Fibroblast of skin of right quadriceps (primary cell): ENCODE results near the gene CEMP1.
A peak's percentile ranks its signal among the peaks of the same experiment; 100 is the strongest.

Experiments used
- DNase-seq: peaks from one replicate; pipeline ENCODE4 v3.0.0-alpha.2; 2013

The CEMP1 gene

GRCh38 chr16:2518823-2519710 lies 12.1 kb downstream of the CEMP1 start:
- DNase-seq = no peak

DNA sequence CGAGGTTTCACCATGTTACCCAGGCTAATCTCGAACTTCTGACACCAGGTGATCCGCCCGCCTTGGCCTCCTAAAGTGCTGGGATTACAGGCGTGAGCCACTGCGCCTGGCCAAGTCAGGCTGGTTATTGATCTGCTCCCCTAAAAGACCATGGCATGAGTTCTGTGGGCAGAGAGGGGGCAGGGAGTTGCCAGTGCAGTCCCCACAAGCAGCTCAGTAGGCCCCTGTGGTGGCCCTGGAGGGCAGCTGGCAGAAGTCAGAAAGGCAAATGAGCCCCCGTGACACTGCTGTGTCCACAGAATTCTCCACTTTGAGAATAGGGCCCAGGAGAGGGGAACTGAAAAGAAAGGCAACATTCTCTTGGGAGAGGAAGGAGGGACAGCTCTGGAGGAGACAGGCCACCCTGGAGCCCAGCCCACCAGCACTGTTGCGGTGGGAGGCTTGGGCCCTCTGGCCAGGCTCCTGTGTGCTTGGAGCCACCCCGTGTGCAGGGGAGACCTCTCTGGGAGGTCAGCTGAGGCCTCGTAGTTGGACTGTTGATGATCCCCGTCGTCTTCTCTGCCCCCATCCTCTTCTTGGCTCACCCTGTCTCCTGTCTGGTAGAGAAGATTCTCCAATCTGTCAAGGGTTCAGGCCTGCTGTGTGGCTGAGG lies 13.1 kb downstream of the CEMP1 start:
- no peak for DNase-seq

DNA sequence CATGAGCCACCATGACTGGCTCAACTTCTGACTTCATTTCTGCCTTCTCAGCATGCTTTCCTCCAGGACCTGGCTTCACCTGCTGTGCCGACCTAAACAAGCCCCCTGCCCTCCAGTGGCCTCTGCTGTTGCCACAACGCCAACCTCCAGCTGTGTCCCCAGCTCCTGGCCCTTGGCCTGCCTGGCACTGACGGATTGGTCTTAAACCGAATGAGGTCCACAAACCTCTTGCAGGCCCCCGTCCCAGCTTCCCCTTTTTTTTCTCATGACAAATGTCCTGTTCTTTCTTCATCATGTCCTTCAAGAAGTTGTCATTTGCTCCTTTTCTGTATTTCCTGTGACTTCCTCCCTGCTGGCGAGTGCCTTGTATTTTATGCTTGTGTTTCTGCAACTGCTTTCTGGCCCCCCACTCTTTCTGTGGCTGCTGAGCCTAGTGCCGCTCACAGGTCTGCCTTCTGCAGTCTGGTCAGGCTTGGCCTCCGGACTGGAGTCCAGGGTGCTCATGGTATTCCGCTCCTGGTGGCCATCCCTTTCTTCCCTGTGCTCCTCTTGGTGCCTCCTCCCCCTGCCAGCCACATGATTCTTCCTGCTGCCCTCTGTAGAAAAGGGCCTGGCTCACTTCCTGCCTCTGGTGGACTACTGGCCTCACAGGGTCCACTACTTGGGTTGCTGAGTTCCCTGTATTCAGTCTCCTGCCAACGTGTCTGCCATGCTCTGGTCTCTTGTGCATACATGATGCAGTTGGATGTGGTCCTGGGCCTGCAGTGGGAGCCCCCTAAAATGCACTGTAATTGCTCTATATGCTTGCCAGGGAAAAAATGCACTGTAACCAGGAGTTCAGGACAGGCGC lies 14.6 kb downstream of the CEMP1 start:
- no peak for DNase-seq

- no peak for DNase-seq
Measured at GRCh38 chr16:2515180-2515851, 15.9 kb downstream of the CEMP1 start.

- DNase-seq = no peak
Measured at GRCh38 chr16:2514333-2515179, 16.7 kb downstream of the CEMP1 start.

DNA sequence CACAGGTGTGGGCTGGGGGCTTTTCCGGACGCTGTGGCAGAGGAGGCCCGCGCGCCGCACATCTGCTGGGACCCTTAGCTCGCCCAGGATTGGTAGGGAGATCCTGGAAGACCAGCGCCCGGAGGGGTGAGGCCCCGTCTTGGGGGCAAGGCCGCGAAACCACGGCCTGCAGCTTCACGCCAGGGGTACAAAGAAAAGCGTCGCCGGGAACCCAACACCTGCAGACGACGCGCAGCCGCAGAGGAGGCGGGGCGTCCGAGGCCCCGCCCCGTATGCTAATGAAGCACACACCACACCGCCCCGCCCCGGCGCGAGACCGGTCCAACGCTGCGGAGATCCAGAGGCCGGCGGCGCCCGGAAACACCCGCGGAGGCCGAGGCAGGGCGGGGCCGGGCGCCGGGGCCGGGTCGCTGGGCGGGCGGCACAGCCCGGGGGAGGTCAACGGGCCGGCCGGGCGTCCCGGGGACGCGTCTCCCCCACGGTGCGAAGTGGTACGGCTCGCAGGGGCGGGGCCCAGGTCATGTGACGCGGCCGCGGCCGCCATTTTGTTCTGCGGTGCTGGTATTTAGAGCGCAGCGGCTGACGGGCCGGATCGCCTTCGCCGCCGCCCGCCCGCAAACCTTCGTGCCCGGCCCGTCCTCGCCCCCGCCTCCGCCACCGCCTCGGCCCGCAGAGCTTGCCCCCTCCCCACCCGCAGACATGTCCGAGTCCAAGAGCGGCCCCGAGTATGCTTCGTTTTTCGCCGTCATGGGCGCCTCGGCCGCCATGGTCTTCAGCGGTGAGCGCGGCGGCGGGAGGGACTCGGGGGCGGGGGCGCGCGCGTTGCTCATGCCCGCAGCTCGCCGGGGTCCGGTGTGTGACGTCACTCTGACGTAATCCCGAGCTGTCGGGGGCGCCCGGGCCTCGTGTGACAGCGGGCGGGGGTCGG lies 17.5 kb downstream of the CEMP1 start, which contains the start of gene ATP6V0C:
Gene ATP6V0C, plus strand, starts transcription at position 548 of the 928 bp plus-strand sequence. Its CDS starts 152 bp downstream, at position 700.
- peak; percentile 83 for DNase-seq

DNA sequence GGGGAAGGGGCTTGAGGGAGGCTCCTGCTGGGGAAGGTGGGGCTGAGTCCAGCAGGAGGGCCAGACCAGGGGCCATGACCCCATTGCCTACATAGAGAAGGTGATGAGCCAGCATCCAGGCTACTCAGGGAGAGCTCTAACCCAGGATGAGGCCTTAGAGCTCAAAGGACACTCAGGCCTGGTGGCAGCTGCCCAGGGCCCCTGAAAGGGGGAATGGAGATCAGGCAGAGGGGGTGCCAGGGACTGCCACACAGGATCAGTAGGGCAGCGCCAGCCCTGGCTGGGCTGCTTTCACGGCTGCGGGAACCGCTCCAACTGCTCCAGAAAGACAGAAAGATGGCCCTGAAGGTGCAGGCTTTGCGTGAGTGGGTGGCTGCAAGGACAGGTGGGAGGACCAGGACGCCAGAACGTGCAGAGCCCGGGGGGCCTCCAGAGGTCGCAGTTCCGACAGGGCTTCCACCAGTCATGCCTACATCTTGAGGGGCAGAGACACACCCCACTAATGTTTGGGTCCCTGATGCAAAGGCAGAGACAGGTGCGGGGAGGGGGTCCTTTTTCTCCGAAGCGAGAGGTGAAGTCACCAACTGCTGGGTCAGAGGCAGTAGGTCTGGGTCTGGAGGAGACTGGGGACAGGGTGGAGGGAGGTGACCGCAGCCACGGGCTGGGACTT lies 18.3 kb downstream of the CEMP1 start:
- DNase-seq = no peak

GRCh38 chr16:2511996-2512734 lies 19.0 kb downstream of the CEMP1 start:
- no peak for DNase-seq

- peak; percentile 49 for DNase-seq
Measured at GRCh38 chr16:2511128-2511800, 19.9 kb downstream of the CEMP1 start.

DNA sequence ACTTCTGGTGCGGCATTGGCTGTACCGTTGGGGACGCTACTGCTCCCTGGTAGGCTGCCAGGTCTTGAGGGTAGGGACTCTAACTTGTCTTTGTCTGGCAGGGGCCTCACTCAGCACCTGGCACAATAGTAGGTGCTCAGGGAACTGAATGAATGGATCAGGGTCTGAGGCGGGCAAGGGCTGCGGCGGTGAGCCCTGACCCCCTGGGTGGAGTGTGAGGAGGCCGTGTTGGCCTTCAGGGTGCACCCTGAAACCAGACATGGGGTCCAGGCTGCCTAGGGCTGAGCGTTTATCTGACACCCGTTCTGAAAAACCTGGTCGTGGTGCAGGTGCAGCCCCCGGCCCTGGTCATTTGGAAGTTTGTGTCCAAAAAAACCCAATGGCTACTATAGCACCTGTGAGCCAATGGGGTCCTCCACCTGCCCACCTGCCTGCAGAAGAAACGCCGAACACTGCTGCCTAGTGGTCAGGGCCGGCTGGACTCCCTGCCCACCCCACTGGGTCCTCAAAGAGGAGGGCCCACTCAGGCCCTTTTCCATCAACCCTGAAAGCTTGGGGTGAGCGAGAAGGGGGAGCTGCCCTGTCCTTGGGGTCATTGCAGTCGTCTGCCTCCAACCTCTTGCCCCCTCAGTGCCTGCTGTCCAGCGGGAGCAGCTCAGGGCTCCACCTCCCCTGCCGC lies 22.3 kb downstream of the CEMP1 start:
- DNase-seq = no peak

DNA sequence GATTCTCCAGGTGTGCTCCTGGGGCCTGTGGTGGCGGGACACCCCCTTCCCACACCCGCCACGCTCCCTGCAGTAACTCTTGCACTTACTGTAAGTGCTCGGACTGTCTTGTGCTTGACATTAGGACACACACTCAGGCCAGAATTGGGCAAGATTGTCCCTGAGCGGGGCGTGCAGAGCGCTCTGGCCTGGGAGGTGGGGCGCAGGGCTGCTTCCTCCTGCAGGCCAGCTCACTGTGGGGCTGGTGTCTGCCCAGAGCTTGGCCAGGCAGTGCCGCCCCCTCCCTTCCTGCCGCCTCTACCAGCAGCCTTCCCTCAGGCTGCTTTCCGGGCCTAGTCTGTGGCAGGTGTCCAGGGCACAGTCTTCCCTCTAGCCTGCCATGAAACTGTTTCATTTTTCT lies 23.5 kb downstream of the CEMP1 start:
- no peak for DNase-seq

DNA sequence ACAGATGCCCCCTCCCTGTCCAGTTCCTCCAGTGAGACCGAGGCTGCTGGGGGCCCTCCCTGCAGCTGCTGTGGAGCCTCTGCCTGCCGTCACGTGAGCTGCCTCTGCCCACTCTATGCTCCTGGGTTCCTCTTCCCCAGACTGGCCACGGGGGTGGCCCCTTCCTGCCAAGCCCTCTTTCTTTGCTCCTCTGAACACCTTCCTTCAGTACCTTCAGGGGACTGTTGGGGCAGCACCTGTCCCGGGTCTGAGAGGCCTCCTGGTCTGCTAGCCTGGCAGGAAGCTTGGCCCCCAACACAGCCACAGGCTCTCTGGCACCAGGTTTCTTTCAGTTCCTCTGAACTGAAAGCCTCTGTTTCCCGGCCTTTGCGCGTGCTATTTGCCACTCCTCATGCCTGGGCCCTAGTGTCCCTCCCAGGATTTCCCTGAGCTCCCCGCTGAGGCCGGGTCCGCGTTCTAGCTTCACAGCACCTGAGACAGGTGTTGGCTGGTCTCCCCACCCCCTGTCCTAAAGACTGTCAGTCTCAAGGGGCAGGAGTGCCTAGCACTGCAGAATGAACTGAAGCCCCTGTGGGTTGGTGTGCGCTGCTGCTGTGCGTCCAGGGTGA lies 24.1 kb downstream of the CEMP1 start:
- DNase-seq = no peak

DNA sequence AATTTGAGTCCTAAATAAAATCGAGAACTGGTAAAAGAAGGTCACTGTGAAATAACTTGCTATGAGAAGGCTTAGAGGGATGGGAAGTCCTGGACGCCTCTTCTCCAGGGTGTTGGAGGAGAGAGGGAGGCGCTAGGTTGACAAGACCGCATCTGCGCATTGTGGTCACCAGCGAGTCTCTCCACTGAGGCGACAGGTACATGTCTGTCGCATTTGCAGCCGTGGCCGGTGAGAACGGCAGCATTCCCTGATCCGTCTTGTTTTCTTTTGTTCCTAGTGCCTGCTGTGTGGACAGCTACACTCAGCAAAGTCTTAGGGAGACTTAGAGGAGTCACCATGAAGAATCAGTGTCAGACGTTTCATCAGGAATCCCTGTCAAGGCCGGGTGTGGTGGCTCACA lies 25.5 kb downstream of the CEMP1 start:
- no peak for DNase-seq

DNA sequence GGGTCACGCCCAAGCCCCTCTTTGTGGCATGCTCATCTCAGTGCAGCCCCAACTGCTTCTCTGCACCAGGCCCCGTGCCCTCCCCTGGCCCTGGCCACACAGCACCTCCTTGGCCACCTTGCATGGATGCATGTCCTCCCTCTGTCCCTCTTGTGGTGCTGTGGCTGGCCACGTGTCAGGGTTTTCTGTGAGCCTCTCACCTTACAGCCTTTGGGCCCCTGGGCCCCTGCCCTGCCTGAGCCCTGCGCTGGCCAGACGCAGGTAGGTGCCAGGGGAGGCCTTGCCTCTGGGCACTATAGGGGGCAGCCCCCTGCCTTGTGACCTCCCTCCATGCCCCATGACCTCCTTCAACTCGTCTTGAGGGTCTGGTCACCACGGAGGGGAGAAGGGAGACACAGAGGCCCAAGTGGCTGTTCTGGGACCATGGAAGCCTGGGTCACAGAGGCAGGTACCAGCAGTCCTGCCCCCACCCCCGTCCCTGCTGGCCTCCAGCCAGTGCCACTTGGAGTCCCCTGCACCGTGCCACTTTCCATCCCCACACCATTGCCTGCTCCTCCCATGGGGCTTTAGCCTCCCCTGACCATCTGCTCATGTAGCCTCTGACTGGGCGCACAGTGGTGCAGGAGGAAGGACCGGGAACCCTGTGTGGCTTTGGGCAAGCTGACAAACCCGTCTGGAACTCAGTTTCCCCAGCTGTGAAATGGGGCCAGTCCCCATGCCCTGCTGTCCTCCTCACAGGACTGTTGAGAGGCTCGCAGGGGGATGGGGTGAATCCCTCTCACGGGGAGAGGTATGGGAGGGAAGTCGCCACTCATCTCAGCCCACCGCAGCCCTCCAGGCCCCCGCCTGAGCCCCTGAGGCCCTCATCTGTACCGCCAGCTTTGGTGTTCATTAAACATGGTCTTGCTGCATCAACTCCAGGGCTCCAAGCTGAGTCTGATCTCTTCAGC lies 29.0 kb downstream of the CEMP1 start:
- no peak for DNase-seq

DNA sequence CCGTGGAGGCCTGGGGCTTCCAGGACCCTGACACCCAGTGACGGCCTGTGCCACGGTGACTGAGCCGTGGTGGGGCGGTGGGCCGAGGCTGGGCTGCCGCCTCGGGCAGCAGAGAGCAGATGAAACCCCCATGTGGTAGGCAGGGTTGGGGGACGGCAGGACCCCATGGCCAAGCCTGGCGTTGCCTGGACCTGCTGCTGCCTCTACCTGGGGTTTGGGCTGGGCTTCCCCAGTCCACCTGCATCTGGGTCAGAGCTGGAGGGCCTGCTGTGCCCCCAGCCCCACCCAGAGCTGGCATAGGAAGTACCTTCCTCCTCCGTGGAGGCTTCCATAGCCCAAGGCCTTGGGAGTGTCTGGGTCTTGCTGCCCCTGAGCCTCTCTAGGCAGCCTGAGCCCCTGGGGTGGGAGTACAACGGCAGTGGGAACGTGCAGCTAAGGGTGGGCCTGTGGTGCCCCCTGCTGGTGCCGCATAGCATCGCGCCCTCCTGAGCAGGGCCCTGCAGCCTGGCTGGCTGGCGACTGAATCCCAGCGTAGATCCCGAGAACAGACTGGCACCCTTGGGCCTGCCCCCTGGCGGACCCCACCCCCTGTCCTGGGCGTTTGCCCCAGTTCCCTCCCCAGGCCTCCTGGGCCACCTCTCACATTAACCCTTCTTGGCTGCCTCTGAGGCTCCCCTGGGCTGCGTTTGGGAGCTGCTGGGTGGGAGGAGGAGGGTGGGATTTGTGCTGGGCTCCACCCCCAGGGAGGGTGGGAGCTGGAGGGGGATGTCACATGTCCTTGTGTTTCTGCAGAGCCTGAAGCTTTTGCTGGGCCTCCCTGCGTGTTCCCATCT lies 30.1 kb downstream of the CEMP1 start:
- DNase-seq = peak; percentile 65
